Measurements from ENCODE around the gene HNRNPA3. TPM values are rescaled to one million over a fixed set of nuclear protein-coding genes. Genes with fewer than 3 reads are reported as not detected.
A peak's percentile ranks its signal among the peaks of the same experiment; 100 is the strongest.

HNRNPA3 gene
- total and polyA plus RNA-seq, 2 of the 13 experiments (the other 11 are each of a cell fraction or from before 2014, with no cell fraction given): 73.3 to 97.7 TPM

DNA sequence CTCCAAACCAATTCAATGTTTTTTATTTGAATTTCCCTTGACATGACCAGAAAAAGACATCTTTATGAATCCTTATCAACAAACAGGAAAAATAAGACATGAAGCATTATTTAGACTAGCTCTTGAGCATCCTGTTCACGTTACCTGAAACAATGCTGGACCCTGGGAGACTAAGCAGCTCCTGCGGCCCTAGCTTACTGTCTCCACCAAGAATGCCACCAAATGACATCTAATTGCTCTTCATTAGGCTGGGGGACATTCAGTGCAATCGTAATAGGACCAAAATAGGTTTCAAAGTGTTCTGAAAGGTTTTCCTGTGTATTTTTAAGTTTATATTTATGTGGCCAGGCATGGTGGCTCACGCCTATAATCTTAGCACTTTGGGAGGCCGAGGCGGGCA, 26.5 kb downstream of the HNRNPA3 start:
- POLR2A ChIA-PET: interaction anchor here (0.7 to 5.6 kb wide), 9 partner anchors 8 to 74 kb away, joined by 3 to 17 read pairs (median 3); partner anchors contain the start of genes HNRNPA3 and NFE2L2
- FAIRE-seq (no peak), DNase-seq (ENCODE audit: low spot score) (no peak), ATAC-seq (no peak)
- Histone ChIP-seq H3K4me1 (ENCODE audit: insufficient read depth, low read length) (peaks cover 95% of the 10 kb centered on the region), H2AFZ (ENCODE audit: low read length) (no peak overlapping the region), H3K27me3 (ENCODE audit: control insufficient read depth in 1 of 2, insufficient read depth in 2 of 2, low read length in 2 of 2) (no peaks in the 10 kb centered on the region), H3K79me2 (ENCODE audit: insufficient read depth, low read length) (peaks cover 97% of the 10 kb centered on the region), H3K36me3 (replicated peaks in 1 of 2; ENCODE audit: control insufficient read depth in 1 of 2, insufficient read depth in 2 of 2, low read length in 2 of 2) (peaks cover 15 to 45% of the 10 kb centered on the region in 2 experiments), H3K4me2 (ENCODE audit: low read depth, low read length) (no peak overlapping the region), H3K27ac (ENCODE audit: extremely low read length, insufficient read depth, low read length) (no peak overlapping the region), H3K9ac (ENCODE audit: insufficient read depth, low read depth, low read length) (no peak overlapping the region), H4K20me1 (ENCODE audit: insufficient read depth, low read length) (peaks cover 98% of the 10 kb centered on the region), H3K9me3 (ENCODE audit: low read length) (no peaks in the 10 kb centered on the region), H3K4me3 (replicated peaks in 1 of 3; ENCODE audit: insufficient read depth in 1 of 3, low read depth in 2 of 3, low read length in 3 of 3) (no peak overlapping the region)
- 93% methylated on average over 6 of the region's 6 CpGs for WGBS (ENCODE audit: low lambda C conversion rate)
- in situ Hi-C loops (cut with HindIII; ENCODE audit: extremely low pct_ligation_motif_present, low pct_unique_long_range_greater_than_20kb) (no loop called here), intact Hi-C loops (cut with micrococcal nuclease; ENCODE audit: unreplicated experiment) (no loop called here)
- TF ChIP-seq CBX2 (IDR thresholded peaks at IDR 0.05; ENCODE audit: low read depth, low read length) (no peak), CBX2 (CRISPR knock-in tag; IDR thresholded peaks at IDR 0.05; ENCODE audit: low read depth) (no peak), RBM22 (optimal IDR thresholded peaks at IDR 0.05; ENCODE audit: low read length) (peak; percentile 96)
- TF ChIP-seq, protein P1, sequence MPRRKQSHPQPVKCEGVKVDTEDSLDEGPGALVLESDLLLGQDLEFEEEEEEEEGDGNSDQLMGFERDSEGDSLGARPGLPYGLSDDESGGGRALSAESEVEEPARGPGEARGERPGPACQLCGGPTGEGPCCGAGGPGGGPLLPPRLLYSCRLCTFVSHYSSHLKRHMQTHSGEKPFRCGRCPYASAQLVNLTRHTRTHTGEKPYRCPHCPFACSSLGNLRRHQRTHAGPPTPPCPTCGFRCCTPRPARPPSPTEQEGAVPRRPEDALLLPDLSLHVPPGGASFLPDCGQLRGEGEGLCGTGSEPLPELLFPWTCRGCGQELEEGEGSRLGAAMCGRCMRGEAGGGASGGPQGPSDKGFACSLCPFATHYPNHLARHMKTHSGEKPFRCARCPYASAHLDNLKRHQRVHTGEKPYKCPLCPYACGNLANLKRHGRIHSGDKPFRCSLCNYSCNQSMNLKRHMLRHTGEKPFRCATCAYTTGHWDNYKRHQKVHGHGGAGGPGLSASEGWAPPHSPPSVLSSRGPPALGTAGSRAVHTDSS (CRISPR knock-in tag; conservative IDR thresholded peaks at IDR 0.05): no peak
- CTCF ChIA-PET (ENCODE audit: low intra/inter-chr PET ratio, low total read pairs): no interaction called here
- no TSS peak for BruUV-seq (replicated peaks)

DNA sequence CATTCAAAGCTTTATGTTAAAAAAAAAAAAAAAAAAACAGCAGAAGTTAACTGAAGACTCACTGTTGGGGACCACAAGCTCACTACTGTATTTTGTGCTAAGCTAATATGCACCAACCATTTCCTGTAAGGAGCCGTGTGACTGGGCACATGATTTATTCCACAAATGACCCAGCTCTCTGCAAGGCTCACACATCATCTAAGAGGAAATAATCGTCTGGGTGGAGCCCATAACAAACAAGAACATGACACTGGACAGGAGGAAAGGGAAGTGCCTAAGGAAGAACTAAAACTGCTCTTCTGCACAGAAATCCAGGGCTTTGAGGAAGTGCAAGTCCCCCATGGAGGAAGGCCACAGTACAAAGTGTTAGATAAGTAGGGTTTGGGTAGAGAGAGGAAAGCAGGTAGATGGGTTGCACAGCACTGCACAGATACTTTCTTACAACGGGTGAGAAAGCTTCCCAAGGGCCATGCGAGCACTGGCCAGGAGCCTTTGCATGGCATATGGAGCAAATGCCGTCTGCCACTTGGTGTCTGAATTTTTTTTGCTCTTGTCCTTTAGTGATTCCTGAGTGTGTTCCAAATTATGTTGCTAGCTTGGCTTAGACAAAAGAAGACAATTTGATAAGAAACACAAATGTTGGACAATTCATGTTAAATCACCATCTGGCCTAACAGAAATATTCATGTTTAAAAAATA, 27.5 kb downstream of the HNRNPA3 start:
- FAIRE-seq (no peak), ATAC-seq (peak; percentile 2; the same call in 2 of the 3 replicates), DNase-seq (ENCODE audit: low spot score) (no peak)
- BruUV-seq (replicated peaks): TSS peak; percentile 3
- intact Hi-C loops (cut with micrococcal nuclease; ENCODE audit: unreplicated experiment): no loop called here
- CTCF ChIA-PET (ENCODE audit: low intra/inter-chr PET ratio, low total read pairs): no interaction called here
- in situ Hi-C loops (cut with HindIII; ENCODE audit: extremely low pct_ligation_motif_present, low pct_unique_long_range_greater_than_20kb): no loop called here
- POLR2A ChIA-PET: interaction anchor here (1.1 to 5.6 kb wide), 7 partner anchors 9 to 28 kb away, joined by 3 to 17 read pairs (median 3); partner anchors contain the start of genes HNRNPA3 and NFE2L2
- Histone ChIP-seq H4K20me1 (ENCODE audit: insufficient read depth, low read length) (peaks cover 100% of the 10 kb centered on the region), H2AFZ (ENCODE audit: low read length) (no peak overlapping the region), H3K4me2 (ENCODE audit: low read depth, low read length) (peak overlapping the region; percentile 33; the same call in 1 of the 2 replicates), H3K9ac (ENCODE audit: insufficient read depth, low read depth, low read length) (peak overlapping the region; percentile 8; the same call in 1 of the 2 replicates), H3K4me1 (ENCODE audit: insufficient read depth, low read length) (peaks cover 96% of the 10 kb centered on the region), H3K36me3 (replicated peaks in 1 of 2; ENCODE audit: control insufficient read depth in 1 of 2, insufficient read depth in 2 of 2, low read length in 2 of 2) (peaks cover 14 to 42% of the 10 kb centered on the region in 2 experiments), H3K27me3 (ENCODE audit: control insufficient read depth in 1 of 2, insufficient read depth in 2 of 2, low read length in 2 of 2) (no peaks in the 10 kb centered on the region), H3K79me2 (ENCODE audit: insufficient read depth, low read length) (peaks cover 98% of the 10 kb centered on the region), H3K4me3 (replicated peaks in 1 of 3; ENCODE audit: insufficient read depth in 1 of 3, low read depth in 2 of 3, low read length in 3 of 3) (no peak overlapping the region), H3K27ac (ENCODE audit: extremely low read length, insufficient read depth, low read length) (peak overlapping the region; percentile 37), H3K9me3 (ENCODE audit: low read length) (no peaks in the 10 kb centered on the region)
- 54% methylated on average over 5 of the region's 5 CpGs for WGBS (ENCODE audit: low lambda C conversion rate)
- TF ChIP-seq SAP130 (CRISPR knock-in tag; IDR thresholded peaks at IDR 0.05; ENCODE audit: low read depth) (0 out of 2 replicates have a peak, but pooled peaks have one; percentile 13), NCOA2 (CRISPR knock-in tag; IDR thresholded peaks at IDR 0.05) (0 out of 2 replicates have a peak, but pooled peaks have one; percentile 16), PHB2 (IDR thresholded peaks at IDR 0.05; ENCODE audit: partially characterized antibody) (no peak), MIER3 (CRISPR knock-in tag; IDR thresholded peaks at IDR 0.05; ENCODE audit: borderline replicate concordance) (0 out of 2 replicates have a peak, but pooled peaks have one; percentile 22), RBM22 (optimal IDR thresholded peaks at IDR 0.05; ENCODE audit: low read length) (peak; percentile 97)
- TF ChIP-seq, protein P2, sequence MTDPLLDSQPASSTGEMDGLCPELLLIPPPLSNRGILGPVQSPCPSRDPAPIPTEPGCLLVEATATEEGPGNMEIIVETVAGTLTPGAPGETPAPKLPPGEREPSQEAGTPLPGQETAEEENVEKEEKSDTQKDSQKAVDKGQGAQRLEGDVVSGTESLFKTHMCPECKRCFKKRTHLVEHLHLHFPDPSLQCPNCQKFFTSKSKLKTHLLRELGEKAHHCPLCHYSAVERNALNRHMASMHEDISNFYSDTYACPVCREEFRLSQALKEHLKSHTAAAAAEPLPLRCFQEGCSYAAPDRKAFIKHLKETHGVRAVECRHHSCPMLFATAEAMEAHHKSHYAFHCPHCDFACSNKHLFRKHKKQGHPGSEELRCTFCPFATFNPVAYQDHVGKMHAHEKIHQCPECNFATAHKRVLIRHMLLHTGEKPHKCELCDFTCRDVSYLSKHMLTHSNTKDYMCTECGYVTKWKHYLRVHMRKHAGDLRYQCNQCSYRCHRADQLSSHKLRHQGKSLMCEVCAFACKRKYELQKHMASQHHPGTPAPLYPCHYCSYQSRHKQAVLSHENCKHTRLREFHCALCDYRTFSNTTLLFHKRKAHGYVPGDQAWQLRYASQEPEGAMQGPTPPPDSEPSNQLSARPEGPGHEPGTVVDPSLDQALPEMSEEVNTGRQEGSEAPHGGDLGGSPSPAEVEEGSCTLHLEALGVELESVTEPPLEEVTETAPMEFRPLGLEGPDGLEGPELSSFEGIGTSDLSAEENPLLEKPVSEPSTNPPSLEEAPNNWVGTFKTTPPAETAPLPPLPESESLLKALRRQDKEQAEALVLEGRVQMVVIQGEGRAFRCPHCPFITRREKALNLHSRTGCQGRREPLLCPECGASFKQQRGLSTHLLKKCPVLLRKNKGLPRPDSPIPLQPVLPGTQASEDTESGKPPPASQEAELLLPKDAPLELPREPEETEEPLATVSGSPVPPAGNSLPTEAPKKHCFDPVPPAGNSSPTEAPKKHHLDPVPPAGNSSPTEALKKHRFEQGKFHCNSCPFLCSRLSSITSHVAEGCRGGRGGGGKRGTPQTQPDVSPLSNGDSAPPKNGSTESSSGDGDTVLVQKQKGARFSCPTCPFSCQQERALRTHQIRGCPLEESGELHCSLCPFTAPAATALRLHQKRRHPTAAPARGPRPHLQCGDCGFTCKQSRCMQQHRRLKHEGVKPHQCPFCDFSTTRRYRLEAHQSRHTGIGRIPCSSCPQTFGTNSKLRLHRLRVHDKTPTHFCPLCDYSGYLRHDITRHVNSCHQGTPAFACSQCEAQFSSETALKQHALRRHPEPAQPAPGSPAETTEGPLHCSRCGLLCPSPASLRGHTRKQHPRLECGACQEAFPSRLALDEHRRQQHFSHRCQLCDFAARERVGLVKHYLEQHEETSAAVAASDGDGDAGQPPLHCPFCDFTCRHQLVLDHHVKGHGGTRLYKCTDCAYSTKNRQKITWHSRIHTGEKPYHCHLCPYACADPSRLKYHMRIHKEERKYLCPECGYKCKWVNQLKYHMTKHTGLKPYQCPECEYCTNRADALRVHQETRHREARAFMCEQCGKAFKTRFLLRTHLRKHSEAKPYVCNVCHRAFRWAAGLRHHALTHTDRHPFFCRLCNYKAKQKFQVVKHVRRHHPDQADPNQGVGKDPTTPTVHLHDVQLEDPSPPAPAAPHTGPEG (CRISPR knock-in tag; IDR thresholded peaks at IDR 0.05): 0 out of 2 replicates have a peak, but pooled peaks have one; percentile 39

All from HepG2 (cell line).